GM18951 (cell line): Measurements from ENCODE around the gene PNKD.

Experiments
- POLR2A ChIP-seq: IDR thresholded peaks from 4 replicates; pipeline ENCODE4 v1.6.1; 2011; ENCODE audit warnings: mild to moderate bottlenecking; ENCODE audit not compliant: insufficient read length, insufficient read depth; ENCODE audit errors: extremely low read depth
- in situ Hi-C: fragments of 300-500 bp; cut with MboI; formaldehyde crosslinking; loops from one replicate; pipeline ENCODE4 v1.12.0; 2022; ENCODE audit warnings: low sequenced_read_pairs, mixed read lengths, inconsistent platforms; ENCODE audit not compliant: unreplicated experiment

PNKD gene

DNA sequence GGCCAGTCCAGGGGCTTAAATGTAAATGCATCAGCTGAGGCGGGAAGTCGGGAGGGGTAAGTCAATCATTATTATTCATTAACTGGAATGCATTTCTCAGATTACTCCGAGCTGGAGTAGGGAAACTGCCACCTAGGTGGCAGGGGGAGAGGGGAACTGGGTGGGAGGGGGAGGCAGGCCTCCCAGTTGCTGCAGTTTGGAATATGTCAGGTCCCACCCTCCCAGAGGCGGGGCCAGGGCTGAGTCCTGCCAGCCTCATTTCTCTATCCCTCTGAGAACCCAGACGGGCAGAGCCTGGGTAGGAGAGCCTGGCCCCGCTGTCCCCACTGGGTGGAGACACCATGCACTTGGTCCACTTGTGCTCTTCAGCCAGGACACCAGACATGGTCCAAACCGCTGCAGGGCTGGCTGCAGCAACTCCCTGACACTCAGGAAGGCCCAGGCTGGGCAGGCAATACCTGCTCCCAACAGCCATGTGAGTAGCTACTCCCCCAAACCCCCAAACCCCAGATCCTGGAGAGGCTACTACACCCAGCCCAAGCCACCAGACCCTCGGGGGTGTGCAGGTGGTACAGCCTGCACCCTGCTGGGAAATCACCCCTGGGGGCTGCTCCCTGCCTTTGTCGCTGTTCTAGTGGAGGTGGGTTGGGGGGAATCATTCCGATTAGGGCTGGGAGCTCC is 9.4 kb upstream of the PNKD start, which contains the start of gene GPBAR1:
GPBAR1 (plus strand) TSS at position 274 of the 681 bp plus-strand sequence. CDS start 1,710 bp downstream, outside the sequence.
- in situ Hi-C loops = no loop called here
- no peak for TF ChIP-seq POLR2A

DNA sequence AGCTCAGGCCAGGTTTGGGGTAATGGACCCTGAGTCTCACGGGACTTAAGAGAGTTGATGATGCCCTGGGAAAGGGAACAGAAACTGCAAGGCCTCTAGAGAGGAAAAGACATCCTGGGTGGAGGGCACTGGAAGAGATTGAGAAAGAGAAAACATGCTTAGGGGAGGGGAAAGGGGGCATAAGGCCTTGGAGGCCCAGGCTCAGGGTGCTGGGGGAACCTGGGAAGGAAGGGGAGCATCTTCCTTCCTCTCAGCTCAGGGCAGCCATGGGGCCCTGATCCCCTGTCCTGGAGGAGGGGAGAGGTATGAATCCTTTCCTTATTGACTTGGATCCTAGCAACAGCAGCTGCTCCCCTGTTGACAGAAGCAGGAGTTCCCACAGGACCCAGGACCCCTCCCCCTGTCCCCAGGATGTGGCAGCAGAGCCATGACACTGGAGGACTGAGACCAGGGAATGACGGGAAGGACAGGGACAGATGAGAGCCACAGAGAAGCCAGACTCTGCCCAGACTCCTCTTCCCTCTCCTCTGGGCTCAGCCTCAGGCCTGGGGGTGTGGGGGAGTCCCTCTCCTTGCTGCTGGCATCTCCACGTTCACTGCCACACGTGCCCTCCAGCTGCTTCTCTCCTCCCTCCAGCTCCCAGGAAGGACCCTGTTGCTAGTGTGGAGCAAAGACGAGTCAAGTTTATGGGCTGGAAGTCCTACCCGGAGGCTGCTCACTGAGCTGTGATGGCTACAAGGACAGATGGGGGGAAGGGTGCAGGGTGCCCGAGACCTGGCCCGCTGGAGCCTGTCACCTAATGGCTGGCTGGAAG is 8.7 kb upstream of the PNKD start:
- no peak for TF ChIP-seq POLR2A
- in situ Hi-C loops = no loop called here

DNA sequence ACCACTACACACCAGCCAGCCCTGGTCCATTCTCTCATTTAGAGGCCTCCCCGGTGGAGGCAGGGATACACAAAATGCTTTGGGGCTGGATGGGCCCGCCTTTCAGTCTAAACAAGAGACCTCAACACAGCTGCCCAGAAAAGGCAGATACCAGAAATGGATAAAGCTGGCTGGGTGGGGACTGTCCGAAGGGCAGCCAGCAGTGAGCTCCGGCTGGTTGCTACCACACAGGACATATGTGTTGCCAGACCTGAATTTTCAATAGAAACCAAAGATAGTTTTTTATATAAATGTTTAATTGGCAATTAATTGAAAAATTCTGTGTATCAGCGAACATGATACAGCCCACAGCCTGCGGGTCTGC is 8.1 kb upstream of the PNKD start:
- in situ Hi-C loops = no loop called here
- TF ChIP-seq POLR2A = no peak

DNA sequence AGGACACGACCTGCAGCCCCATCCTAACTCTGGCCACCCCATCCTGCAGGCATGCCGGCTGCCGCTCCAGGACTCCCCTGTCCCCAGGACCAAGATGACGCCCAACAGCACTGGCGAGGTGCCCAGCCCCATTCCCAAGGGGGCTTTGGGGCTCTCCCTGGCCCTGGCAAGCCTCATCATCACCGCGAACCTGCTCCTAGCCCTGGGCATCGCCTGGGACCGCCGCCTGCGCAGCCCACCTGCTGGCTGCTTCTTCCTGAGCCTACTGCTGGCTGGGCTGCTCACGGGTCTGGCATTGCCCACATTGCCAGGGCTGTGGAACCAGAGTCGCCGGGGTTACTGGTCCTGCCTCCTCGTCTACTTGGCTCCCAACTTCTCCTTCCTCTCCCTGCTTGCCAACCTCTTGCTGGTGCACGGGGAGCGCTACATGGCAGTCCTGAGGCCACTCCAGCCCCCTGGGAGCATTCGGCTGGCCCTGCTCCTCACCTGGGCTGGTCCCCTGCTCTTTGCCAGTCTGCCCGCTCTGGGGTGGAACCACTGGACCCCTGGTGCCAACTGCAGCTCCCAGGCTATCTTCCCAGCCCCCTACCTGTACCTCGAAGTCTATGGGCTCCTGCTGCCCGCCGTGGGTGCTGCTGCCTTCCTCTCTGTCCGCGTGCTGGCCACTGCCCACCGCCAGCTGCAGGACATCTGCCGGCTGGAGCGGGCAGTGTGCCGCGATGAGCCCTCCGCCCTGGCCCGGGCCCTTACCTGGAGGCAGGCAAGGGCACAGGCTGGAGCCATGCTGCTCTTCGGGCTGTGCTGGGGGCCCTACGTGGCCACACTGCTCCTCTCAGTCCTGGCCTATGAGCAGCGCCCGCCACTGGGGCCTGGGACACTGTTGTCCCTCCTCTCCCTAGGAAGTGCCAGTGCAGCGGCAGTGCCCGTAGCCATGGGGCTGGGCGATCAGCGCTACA is 7.4 kb upstream of the PNKD start:
- in situ Hi-C loops = no loop called here
- TF ChIP-seq POLR2A = no peak

DNA sequence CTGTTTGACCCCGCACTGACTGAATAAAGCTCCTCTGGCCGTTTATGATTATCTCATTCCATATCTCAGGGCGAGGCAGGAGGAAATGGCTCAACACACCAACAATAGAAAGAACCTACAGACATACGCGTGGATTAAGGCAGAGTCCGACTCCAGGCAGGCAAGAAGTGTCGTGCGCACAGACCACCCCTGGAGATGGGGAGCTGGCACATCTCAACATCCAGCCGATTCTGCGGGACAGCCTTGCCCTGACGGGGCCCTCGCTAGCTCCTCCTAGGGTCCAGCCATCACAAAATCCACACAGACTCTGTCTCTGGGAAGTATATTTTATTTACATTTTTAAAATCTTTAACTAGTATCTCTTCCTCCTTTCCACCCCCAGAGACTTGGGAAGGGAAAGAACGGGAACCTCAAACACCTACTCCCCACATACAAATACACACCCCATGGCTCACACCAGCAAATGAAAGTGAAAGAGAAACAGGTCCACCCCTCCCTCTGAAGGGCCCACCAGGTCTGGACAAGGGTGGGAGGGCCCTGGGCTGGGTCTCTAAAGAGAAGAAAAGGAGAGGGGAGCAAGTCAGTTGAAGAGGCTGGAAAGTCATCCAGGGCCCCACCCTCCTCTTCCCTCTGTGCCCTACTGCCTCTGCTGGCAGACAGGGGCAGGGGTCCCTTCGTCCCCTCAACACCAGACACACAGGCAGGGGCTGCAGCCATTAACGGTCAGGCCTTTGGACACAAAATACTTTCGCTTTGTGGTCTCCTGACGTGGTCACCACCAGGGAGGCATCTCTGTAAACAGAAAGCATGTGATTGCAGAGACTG is 6.3 kb upstream of the PNKD start:
- no peak for TF ChIP-seq POLR2A
- in situ Hi-C loops = no loop called here

DNA sequence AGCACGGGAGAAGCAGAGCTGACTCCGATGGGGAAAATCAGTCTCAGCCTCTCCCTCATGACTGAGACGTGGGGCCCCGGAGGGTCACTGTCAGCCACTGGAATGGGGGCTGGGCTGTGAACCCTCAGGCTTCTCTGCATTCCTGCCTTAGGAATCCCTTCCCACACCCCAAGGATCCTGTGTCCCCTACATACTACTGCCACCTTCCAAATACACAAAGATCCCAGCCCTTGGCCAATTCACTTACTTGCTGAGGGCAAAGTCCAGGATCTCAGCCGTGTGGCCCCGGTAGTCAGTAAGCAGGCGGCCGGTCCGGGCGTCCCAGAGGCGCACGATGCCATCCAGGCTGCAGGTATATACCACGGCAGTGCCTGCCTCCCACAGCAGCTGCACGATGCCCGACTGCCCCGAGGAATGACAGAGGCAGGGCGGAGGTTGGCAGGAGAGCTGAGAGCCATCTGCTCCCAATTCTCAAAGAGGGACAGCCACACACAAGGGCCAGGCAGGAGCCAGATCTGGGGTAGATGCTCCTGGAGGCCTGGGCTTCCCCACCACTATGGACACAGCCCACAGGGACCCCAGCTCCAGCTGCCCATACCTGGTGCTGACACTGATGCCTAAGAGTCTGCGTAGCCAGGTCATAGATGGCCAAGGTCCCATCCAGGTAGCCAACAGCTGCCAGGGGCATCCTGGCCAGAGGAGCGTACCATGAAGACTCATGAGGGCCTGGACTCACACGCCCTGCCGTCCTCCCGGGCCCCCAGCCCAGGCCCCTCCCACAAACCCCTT is 5.4 kb upstream of the PNKD start:
- no peak for TF ChIP-seq POLR2A
- in situ Hi-C loops = no loop called here

DNA sequence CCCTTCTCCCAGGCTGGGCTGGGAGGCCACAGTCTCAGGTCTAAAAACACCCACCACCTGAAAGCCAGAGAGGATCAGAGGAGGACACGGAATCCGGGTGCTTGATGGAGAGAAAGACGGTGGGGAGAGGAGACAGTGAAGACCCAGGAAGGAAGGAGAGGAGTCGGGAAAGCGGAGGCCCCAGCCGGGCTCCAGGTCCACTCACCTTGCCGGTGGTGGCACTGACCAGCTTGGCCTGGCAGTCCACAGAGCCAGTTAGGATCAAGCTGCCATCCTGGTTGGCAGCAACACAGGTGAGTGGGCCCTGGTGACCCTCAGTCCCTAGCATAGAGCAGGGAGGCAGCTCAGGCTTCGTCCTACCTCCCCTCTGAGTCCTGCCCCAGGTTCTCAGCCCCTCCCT is 4.7 kb upstream of the PNKD start:
- in situ Hi-C loops = no loop called here
- TF ChIP-seq POLR2A = no peak

DNA sequence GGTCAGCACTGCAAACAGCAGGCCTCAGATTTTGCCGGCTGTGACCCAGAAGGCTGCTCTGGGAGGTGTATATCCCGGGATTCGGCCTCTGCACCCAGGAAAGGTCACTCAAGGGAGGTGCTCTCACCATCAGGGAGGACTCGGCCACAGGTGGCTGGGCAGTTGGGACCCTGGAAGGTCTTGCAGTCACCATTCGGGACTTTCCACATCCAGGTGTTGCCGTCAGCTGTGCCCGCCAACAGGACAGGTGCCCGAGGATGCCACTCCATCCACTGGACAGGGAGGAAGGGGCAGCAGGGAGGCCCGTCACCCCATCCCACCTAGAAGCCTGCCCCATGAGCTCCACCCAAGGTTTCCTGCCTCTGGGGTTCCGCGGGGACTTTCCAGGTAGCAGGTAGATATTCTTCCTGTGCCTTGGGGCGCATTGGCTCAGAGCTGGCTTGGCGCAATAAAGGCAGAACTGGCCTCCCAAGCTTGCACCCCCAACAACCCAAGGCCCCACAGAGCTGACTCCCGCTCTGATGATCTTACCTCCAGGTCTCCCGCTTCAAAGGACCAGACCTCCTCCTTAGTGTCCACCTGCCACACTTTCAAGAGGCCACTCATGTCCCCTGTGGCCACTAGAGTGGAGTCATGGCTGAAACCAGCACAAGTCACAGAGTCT is 3.9 kb upstream of the PNKD start:
- TF ChIP-seq POLR2A = no peak
- in situ Hi-C loops = no loop called here

DNA sequence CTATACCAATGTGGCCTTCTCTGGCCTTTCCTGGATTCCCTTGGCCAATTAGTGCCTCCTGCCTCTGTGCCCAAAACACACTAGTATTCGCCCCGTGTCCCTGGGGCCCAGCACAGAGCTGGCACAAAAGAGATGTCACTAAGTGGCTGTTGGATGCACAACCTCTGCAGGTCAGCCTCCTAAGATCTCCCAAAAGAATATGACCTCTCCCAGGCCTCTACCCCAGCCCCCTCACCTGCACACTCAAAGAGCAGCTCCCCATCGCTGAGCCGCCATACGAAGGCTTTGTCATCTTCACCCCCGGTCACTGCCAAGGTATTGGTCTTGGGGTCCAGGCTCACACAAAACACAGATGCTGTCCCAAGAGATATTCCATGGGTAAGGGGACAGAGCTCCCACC is 3.1 kb upstream of the PNKD start:
- TF ChIP-seq POLR2A = no peak
- in situ Hi-C loops = no loop called here

DNA sequence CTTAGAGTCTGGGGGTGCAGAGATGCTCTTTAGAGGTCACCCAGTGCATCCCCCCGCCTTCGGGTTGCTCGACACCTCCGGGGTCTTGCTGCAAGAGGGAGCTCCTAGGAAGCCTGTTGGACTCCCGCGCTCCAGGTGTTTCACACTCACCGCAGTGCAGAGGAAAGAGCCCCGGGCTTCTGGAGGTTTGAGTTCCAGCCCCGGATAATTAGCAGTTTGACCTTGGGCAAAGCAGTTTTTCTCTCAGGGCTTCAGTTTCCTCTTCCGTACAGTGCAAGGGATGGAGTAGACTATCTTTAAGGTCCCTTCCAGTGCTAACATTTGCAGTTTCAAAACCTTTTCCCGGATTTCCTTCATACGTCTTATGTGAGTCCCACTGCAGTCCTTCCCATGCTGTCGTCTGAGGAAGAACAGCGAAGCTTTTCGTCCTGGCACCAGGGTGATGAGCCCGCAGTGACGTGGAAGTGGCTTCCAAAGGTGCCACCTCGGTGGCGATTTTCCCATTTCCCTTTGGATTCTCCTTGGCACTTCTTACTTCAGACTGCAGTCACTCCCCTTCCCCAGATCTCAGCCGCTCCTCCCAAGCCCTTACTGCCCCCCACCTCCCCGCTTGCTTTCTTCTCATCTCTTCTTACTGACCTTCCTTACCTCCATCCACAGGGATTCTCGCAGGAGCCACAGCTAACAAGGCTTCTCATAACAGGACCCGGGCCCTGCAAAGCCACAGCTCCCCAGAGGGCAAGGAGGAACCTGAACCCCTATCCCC is 585 bp downstream of the PNKD start:
- TF ChIP-seq POLR2A = no peak
- in situ Hi-C loops = no loop called here

DNA sequence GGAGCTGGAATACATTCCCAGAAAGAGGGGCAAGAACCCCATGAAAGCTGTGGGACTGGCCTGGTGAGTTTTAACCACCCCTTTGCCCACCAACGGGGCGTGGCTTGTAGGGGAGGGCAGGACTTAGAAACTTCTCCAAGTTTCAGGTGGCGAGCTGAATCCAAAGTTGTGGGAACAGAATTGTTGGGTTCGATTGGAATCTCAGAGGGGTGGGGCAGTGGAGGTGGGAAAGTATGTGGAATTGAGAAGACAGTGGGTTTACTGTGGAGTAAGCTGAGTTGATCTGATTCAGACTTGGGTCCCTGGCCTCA is 1.1 kb downstream of the PNKD start:
- in situ Hi-C loops = no loop called here
- no peak for TF ChIP-seq POLR2A
